ENCODE measurements around the gene LHFPL6. TPM values are rescaled to one million over a fixed set of nuclear protein-coding genes. Genes with fewer than 3 reads are reported as not detected.

Gene LHFPL6
- polyA plus RNA-seq, 3 donors = 26.8 to 37.5 (median 30.8) TPM

- no peak for DNase-seq
Observed at GRCh38 chr13:39468306-39468705, 134.7 kb downstream of the LHFPL6 start.

- DNase-seq = no peak
Observed at GRCh38 chr13:39463611-39464010, 139.4 kb downstream of the LHFPL6 start.

GRCh38 chr13:39462906-39463305, 140.1 kb downstream of the LHFPL6 start:
- DNase-seq = no peak

- DNase-seq = no peak
Observed at GRCh38 chr13:39462428-39462827, 140.6 kb downstream of the LHFPL6 start.

GRCh38 chr13:39461685-39462266, 141.2 kb downstream of the LHFPL6 start:
- no peak for DNase-seq

- no peak for DNase-seq
Observed at GRCh38 chr13:39457274-39457673, 145.7 kb downstream of the LHFPL6 start.

- DNase-seq = no peak
Observed at GRCh38 chr13:39455521-39456175, 147.3 kb downstream of the LHFPL6 start.

- DNase-seq = no peak
Observed at GRCh38 chr13:39452834-39453233, 150.2 kb downstream of the LHFPL6 start.

GRCh38 chr13:39452417-39452816, 150.6 kb downstream of the LHFPL6 start:
- no peak for DNase-seq

- DNase-seq = no peak
Observed at GRCh38 chr13:39451860-39452301, 151.1 kb downstream of the LHFPL6 start.

GRCh38 chr13:39451301-39451700, 151.7 kb downstream of the LHFPL6 start:
- DNase-seq = no peak

- no peak for DNase-seq
Observed at GRCh38 chr13:39450176-39450575, 152.8 kb downstream of the LHFPL6 start.

GRCh38 chr13:39448834-39449233, 154.2 kb downstream of the LHFPL6 start:
- no peak for DNase-seq

- DNase-seq = no peak
Observed at GRCh38 chr13:39446865-39447264, 156.1 kb downstream of the LHFPL6 start.

- DNase-seq = no peak
Observed at GRCh38 chr13:39444866-39445265, 158.1 kb downstream of the LHFPL6 start.

- DNase-seq = no peak
Observed at GRCh38 chr13:39433651-39434050, 169.3 kb downstream of the LHFPL6 start.

GRCh38 chr13:39432196-39432595, 170.8 kb downstream of the LHFPL6 start:
- DNase-seq = no peak

- no peak for DNase-seq
Observed at GRCh38 chr13:39422845-39423565, 180.0 kb downstream of the LHFPL6 start.

- no peak for DNase-seq
Observed at GRCh38 chr13:39419876-39420275, 183.1 kb downstream of the LHFPL6 start.

- DNase-seq = no peak
Observed at GRCh38 chr13:39419068-39419467, 183.9 kb downstream of the LHFPL6 start.

GRCh38 chr13:39418424-39418823, 184.6 kb downstream of the LHFPL6 start:
- DNase-seq = no peak

GRCh38 chr13:39417643-39418042, 185.3 kb downstream of the LHFPL6 start:
- no peak for DNase-seq

- no peak for DNase-seq
Observed at GRCh38 chr13:39417131-39417530, 185.9 kb downstream of the LHFPL6 start.

Data from renal pelvis (tissue), 4 donors.